ENCODE measurements around the gene GALC.
A peak's percentile ranks its signal among the peaks of the same experiment; 100 is the strongest.

The GALC gene

GRCh38 chr14:87894920-87895319 lies 98.1 kb downstream of the GALC start:
- Histone ChIP-seq H3K4me3 (ENCODE audit: insufficient read depth, low read length, poor library complexity, severe bottlenecking) (no peak overlapping the region), H3K36me3 (ENCODE audit: low read length) (no peaks in the 10 kb centered on the region), H3K4me2 (ENCODE audit: low read depth, low read length, poor library complexity, severe bottlenecking) (no peak overlapping the region), H3F3A (ENCODE audit: insufficient read depth) (no peaks in the 10 kb centered on the region), H3K9me2 (replicated peaks; ENCODE audit: insufficient read depth, low read length) (no peaks in the 10 kb centered on the region), H3K79me2 (ENCODE audit: insufficient read depth, low read length) (no peaks in the 10 kb centered on the region), H3K27ac (ENCODE audit: low read depth, low read length) (no peak overlapping the region), H3K27me3 (ENCODE audit: low read length) (no peaks in the 10 kb centered on the region; the same call in 1 of the 2 replicates), H2AFZ (ENCODE audit: low read depth, low read length, severe bottlenecking) (no peak overlapping the region), H4K20me1 (ENCODE audit: low read depth, low read length) (no peaks in the 10 kb centered on the region), H3K9ac (ENCODE audit: low read length) (no peak overlapping the region), H3K9me3 (ENCODE audit: insufficient read depth, low read length) (no peaks in the 10 kb centered on the region)
- no peak for TF ChIP-seq EZH2phosphoT487 (conservative IDR thresholded peaks at IDR 0.05; ENCODE audit: low read length)
- TF ChIP-seq CTCF (IDR thresholded peaks at IDR 0.05; ENCODE audit: insufficient read depth, low read length, poor library complexity, severe bottlenecking): no peak

DNA sequence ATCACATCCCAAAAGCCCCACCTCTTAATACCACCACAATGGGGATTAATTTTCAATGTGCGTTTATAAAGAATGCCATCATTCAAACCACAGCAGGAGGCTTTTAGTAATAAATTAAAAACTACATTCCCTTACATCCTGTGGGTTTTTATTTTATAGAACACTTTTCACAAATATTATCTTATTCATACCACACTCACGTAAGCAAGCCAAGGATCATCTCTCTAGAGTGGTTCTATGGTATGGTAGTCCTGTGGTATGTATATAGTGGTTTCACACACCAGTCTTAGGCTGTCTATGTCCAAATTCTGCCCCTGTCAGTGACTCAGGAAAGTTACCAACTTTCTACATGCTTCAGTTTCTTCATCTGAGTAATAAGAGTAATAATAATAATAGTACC lies 100.2 kb downstream of the GALC start:
- no peak overlapping the region for H3K9ac ChIP-seq (ENCODE audit: low read length)
- no peak overlapping the region for H2AFZ ChIP-seq (ENCODE audit: low read depth, low read length, severe bottlenecking)
- no peaks in the 10 kb centered on the region for H3K9me3 ChIP-seq (ENCODE audit: insufficient read depth, low read length)
- H3K4me2 ChIP-seq (ENCODE audit: low read depth, low read length, poor library complexity, severe bottlenecking): no peak overlapping the region
- no peaks in the 10 kb centered on the region for H3K36me3 ChIP-seq (ENCODE audit: low read length)
- no peaks in the 10 kb centered on the region for H3F3A ChIP-seq (ENCODE audit: insufficient read depth)
- H3K9me2 ChIP-seq (replicated peaks; ENCODE audit: insufficient read depth, low read length): no peaks in the 10 kb centered on the region
- H3K27ac ChIP-seq (ENCODE audit: low read depth, low read length): no peak overlapping the region
- TF ChIP-seq CTCF (IDR thresholded peaks at IDR 0.05; ENCODE audit: insufficient read depth, low read length, poor library complexity, severe bottlenecking) (no peak), EZH2phosphoT487 (conservative IDR thresholded peaks at IDR 0.05; ENCODE audit: low read length) (no peak)
- H3K79me2 ChIP-seq (ENCODE audit: insufficient read depth, low read length): no peaks in the 10 kb centered on the region
- H3K4me3 ChIP-seq (ENCODE audit: insufficient read depth, low read length, poor library complexity, severe bottlenecking): no peak overlapping the region
- H3K27me3 ChIP-seq (ENCODE audit: low read length): no peaks in the 10 kb centered on the region
- no peaks in the 10 kb centered on the region for H4K20me1 ChIP-seq (ENCODE audit: low read depth, low read length)

DNA sequence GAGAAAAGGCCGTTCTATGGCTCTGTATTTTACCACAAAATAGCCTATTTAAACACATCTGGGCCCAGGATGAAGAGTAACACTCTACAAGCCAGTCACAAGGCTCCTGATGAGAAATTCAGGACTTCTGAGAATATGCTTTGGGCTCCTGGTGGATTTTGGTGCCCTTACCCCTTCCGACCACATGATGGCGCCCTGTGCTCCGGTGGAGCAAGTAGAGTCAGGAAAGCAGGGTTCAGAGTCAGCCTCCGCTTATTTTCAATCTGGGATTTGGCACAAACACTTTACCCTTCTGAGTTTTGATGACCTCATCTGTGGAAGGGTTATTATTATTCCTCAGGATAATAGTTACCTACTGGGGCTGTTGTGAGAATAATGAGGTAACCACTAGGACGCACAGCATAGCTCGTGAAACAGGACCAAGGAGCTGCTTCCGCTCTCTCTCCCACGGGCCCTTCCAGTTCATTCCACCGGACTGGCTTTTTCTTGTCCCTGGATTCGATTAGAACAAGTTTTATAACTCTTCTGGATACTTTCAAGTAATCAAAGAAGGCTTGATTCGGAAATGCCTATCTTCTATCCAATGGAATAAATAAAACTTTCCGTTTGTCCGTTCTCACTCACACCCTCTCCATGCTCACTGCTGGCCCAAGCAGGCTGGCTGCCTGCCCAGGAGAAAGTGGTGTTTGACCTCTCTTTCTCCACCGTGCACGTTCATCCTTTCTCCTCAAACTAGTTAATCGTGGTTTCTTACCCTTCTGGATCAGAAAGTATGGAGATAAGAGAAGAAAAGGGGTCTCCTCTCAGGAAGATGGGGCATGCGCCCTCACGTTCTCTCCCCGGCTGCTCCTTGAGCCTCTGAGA lies 104.6 kb downstream of the GALC start:
- Histone ChIP-seq H3K9ac (ENCODE audit: low read length) (no peak overlapping the region), H3K4me2 (ENCODE audit: low read depth, low read length, poor library complexity, severe bottlenecking) (no peak overlapping the region), H3K79me2 (ENCODE audit: insufficient read depth, low read length) (no peaks in the 10 kb centered on the region), H3K9me2 (replicated peaks; ENCODE audit: insufficient read depth, low read length) (no peaks in the 10 kb centered on the region), H3K27me3 (ENCODE audit: low read length) (no peaks in the 10 kb centered on the region), H2AFZ (ENCODE audit: low read depth, low read length, severe bottlenecking) (no peak overlapping the region), H3K9me3 (ENCODE audit: insufficient read depth, low read length) (no peaks in the 10 kb centered on the region), H3F3A (ENCODE audit: insufficient read depth) (no peaks in the 10 kb centered on the region), H3K27ac (ENCODE audit: low read depth, low read length) (no peak overlapping the region), H4K20me1 (ENCODE audit: low read depth, low read length) (no peaks in the 10 kb centered on the region), H3K4me3 (ENCODE audit: insufficient read depth, low read length, poor library complexity, severe bottlenecking) (no peak overlapping the region), H3K36me3 (ENCODE audit: low read length) (no peaks in the 10 kb centered on the region)
- TF ChIP-seq EZH2phosphoT487 (conservative IDR thresholded peaks at IDR 0.05; ENCODE audit: low read length) (no peak), CTCF (IDR thresholded peaks at IDR 0.05; ENCODE audit: insufficient read depth, low read length, poor library complexity, severe bottlenecking) (peak; percentile 69)
